ENCODE results near the gene P2RY12.

DNA sequence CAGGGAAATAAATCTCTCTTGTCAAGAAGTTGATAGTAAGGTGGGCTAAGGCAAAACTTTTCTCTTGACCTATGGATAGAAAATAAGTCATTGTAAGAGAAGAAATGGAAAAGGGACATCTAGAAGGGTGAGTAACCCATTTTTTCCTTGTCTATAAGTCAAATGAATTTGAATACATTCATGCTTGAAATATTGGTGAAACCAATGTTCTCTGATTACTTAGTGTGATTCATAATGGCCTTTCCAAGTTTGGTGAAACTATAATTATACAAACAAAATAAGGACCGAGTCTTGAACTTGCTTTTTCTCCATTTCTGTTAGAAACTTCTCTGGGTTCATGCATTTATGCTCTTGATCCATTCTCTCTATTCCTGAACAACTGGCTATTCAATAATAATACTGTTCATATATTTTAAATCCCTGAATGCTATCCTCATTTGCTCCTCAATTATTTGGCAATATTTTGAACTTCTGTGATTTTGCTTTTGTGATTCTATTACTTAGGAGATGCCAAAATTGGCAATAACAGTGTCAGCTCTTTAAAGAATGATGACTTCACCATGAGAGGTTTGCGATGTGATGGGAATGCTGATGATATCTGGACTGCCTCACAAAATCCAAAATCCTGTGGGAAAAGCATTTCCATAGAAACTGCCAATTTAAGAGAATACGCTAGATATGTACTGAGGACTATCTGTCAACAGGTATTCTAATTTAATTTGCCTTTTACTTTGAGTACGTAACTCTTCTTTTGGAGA lies 12.3 kb downstream of the P2RY12 start:
- TF ChIP-seq, protein P1, sequence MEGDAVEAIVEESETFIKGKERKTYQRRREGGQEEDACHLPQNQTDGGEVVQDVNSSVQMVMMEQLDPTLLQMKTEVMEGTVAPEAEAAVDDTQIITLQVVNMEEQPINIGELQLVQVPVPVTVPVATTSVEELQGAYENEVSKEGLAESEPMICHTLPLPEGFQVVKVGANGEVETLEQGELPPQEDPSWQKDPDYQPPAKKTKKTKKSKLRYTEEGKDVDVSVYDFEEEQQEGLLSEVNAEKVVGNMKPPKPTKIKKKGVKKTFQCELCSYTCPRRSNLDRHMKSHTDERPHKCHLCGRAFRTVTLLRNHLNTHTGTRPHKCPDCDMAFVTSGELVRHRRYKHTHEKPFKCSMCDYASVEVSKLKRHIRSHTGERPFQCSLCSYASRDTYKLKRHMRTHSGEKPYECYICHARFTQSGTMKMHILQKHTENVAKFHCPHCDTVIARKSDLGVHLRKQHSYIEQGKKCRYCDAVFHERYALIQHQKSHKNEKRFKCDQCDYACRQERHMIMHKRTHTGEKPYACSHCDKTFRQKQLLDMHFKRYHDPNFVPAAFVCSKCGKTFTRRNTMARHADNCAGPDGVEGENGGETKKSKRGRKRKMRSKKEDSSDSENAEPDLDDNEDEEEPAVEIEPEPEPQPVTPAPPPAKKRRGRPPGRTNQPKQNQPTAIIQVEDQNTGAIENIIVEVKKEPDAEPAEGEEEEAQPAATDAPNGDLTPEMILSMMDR (conservative IDR thresholded peaks at IDR 0.05; ENCODE audit: low read depth, low read length), result no peak
- TF ChIP-seq EZH2phosphoT487 (IDR thresholded peaks at IDR 0.05; ENCODE audit: borderline replicate concordance, low read length), result no peak
- no peak for TF ChIP-seq EZH2 (IDR thresholded peaks at IDR 0.05; ENCODE audit: low read length, unreplicated experiment)
